Glutamatergic neuron (in vitro differentiated cells): Measurements from ENCODE around the gene PPFIA2. TPM values are rescaled to one million over a fixed set of nuclear protein-coding genes. Genes with fewer than 3 reads are reported as not detected.

Experiments
- DNase-seq: peaks from one replicate; pipeline ENCODE4 v3.0.0; 2022
- H3K27ac Mint-ChIP-seq: one replicate; pipeline ENCODE4 v1.8.0; 2020; ENCODE audit warnings: mild to moderate bottlenecking, mixed read lengths, inconsistent platforms; ENCODE audit not compliant: unreplicated experiment
- H3K27me3 Mint-ChIP-seq: one replicate; pipeline ENCODE4 v1.8.0; 2020; ENCODE audit warnings: mild to moderate bottlenecking, moderate library complexity, mixed read lengths, inconsistent platforms; ENCODE audit not compliant: unreplicated experiment
- H3K36me3 Mint-ChIP-seq: one replicate; pipeline ENCODE4 v1.8.0; 2020; ENCODE audit warnings: mild to moderate bottlenecking, mixed read lengths, inconsistent platforms; ENCODE audit not compliant: unreplicated experiment
- H3K4me1 Mint-ChIP-seq: one replicate; pipeline ENCODE4 v1.8.0; 2020; ENCODE audit warnings: mild to moderate bottlenecking, low read depth, mixed read lengths, inconsistent platforms; ENCODE audit not compliant: unreplicated experiment
- H3K4me3 Mint-ChIP-seq: one replicate; pipeline ENCODE4 v1.8.0; 2020; ENCODE audit warnings: mild to moderate bottlenecking, mixed read lengths, inconsistent platforms; ENCODE audit not compliant: unreplicated experiment
- H3K9me3 Mint-ChIP-seq: one replicate; pipeline ENCODE4 v1.8.0; 2020; ENCODE audit warnings: mild to moderate bottlenecking, moderate library complexity, mixed read lengths, inconsistent platforms; ENCODE audit not compliant: unreplicated experiment
- CTCF ChIP-seq: fragments of 200-600 bp; sonication (generic); IDR thresholded peaks from one replicate; pipeline ENCODE4 v1.5.0; 2021; ENCODE audit not compliant: partially characterized antibody, unreplicated experiment
- total RNA-seq: library from RNA; stranded (reverse); fragmentation: NEBNext Ultra II Directional; extraction: Animal tissue kit (Norgen Biotek cat#: 25700); gene quantifications from one replicate; pipeline ENCODE4 v1.2.1, GENCODE V29; 2021; ENCODE audit not compliant: unreplicated experiment

Gene PPFIA2
- total RNA-seq, 1 donor from 2014 or later: 31.1 TPM

- no peak overlapping the region for H3K27ac Mint-ChIP-seq
- H3K36me3 Mint-ChIP-seq: no peaks in the 10 kb centered on the region
- no peak overlapping the region for H3K4me3 Mint-ChIP-seq
- no peak for DNase-seq
- H3K27me3 Mint-ChIP-seq: no peaks in the 10 kb centered on the region
- no peaks in the 10 kb centered on the region for H3K9me3 Mint-ChIP-seq
- no peak for TF ChIP-seq CTCF
- H3K4me1 Mint-ChIP-seq: peaks cover 15% of the 10 kb centered on the region
Observed at GRCh38 chr12:81543621-81544139, 215.5 kb downstream of the PPFIA2 start.

- H3K36me3 Mint-ChIP-seq: no peaks in the 10 kb centered on the region
- H3K4me1 Mint-ChIP-seq: peaks cover 15% of the 10 kb centered on the region
- DNase-seq: no peak
- H3K27me3 Mint-ChIP-seq: no peaks in the 10 kb centered on the region
- no peak for TF ChIP-seq CTCF
- no peak overlapping the region for H3K4me3 Mint-ChIP-seq
- H3K9me3 Mint-ChIP-seq: no peaks in the 10 kb centered on the region
- no peak overlapping the region for H3K27ac Mint-ChIP-seq
Observed at GRCh38 chr12:81542065-81543010, 216.8 kb downstream of the PPFIA2 start.

GRCh38 chr12:81541121-81541520 is 218.0 kb downstream of the PPFIA2 start:
- Mint-ChIP-seq H3K4me3 (no peak overlapping the region), H3K9me3 (no peaks in the 10 kb centered on the region), H3K36me3 (no peaks in the 10 kb centered on the region), H3K27ac (no peak overlapping the region), H3K4me1 (peaks cover 9% of the 10 kb centered on the region), H3K27me3 (no peaks in the 10 kb centered on the region)
- no peak for TF ChIP-seq CTCF
- DNase-seq: no peak

- Mint-ChIP-seq H3K36me3 (no peaks in the 10 kb centered on the region), H3K4me1 (peaks cover 9% of the 10 kb centered on the region), H3K27ac (no peak overlapping the region)
Observed at GRCh38 chr12:81539279-81539678, 219.9 kb downstream of the PPFIA2 start.

More at GRCh38 chr12:81539279-81539678, 219.9 kb downstream of the PPFIA2 start:
- DNase-seq: no peak
- Mint-ChIP-seq H3K27me3 (no peaks in the 10 kb centered on the region), H3K9me3 (no peaks in the 10 kb centered on the region), H3K4me3 (no peak overlapping the region)
- TF ChIP-seq CTCF: no peak
